Naive thymus-derived CD4-positive, alpha-beta T cell (primary cell): ENCODE results near the gene CDK5R2. TPM values are rescaled to one million over a fixed set of nuclear protein-coding genes. Genes with fewer than 3 reads are reported as not detected.

Experiments used
- ATAC-seq: fragments of 150-1000 bp; cut with Tn5 transposase; 2 replicates; pipeline ENCODE4 v1.10.0; 2021; ENCODE audit warnings: mild to moderate bottlenecking, moderate library complexity
- CTCF ChIA-PET: fragments of 350-600 bp; sonication (Branson Sonifier 250); formaldehyde crosslinking; loops from one replicate; lab custom pipeline; 2021; ENCODE audit warnings: antibody characterized with exemption; lab: Charles Lee
- POLR2A ChIA-PET: fragments of 350-600 bp; sonication (Branson Sonifier 250); formaldehyde crosslinking; loops from one replicate; lab custom pipeline; 2021; ENCODE audit warnings: antibody characterized with exemption, inconsistent platforms; lab: Charles Lee
- DNase-seq, 9 donors: peaks; one replicate each; pipeline versions ENCODE4 v3.0.0 to v3.0.0-alpha.2; 2020 to 2022; ENCODE audit warnings: mixed read lengths in 1 of 9
- H3K27ac ChIP-seq: one replicate; pipeline ENCODE4 v1.7.0; 2013; ENCODE audit warnings: mild to moderate bottlenecking, low read depth, low read length, moderate library complexity
- H3K27me3 ChIP-seq, 2 donors: one replicate each; pipeline ENCODE4 v1.7.0; 2013; ENCODE audit warnings: low read length in 2 of 2, mild to moderate bottlenecking in 2 of 2, moderate library complexity in 2 of 2; ENCODE audit not compliant: control insufficient read depth in 2 of 2, insufficient read depth in 2 of 2
- H3K36me3 ChIP-seq, 3 experiments: 1 replicate in 2 of 3; 2 replicates in 1 of 3; pipeline ENCODE4 v1.7.0; 2013; ENCODE audit warnings: low read length in 3 of 3, mild to moderate bottlenecking in 3 of 3, moderate library complexity in 1 of 3; ENCODE audit not compliant: insufficient read depth in 3 of 3, control insufficient read depth in 2 of 3
- H3K4me1 ChIP-seq, 2 donors: one replicate each; pipeline ENCODE4 v1.7.0; 2013; ENCODE audit warnings: low read length in 2 of 2, mild to moderate bottlenecking in 2 of 2, moderate library complexity in 1 of 2; ENCODE audit not compliant: control insufficient read depth in 2 of 2, insufficient read depth in 2 of 2
- H3K4me3 ChIP-seq: 2 replicates; pipeline ENCODE4 v1.7.0; 2013; ENCODE audit warnings: mild to moderate bottlenecking, low read length
- H3K9me3 ChIP-seq, 3 experiments: 1 replicate in 2 of 3; 2 replicates in 1 of 3; pipeline ENCODE4 v1.7.0; 2013; ENCODE audit warnings: low read length in 3 of 3; ENCODE audit not compliant: control insufficient read depth in 2 of 3
- H3K27ac Mint-ChIP-seq, 9 donors: one replicate each; pipeline ENCODE4 v1.8.0; 2020 to 2022; ENCODE audit warnings: mixed read lengths in 9 of 9, mild to moderate bottlenecking in 8 of 9, moderate library complexity in 5 of 9, inconsistent platforms in 2 of 9
- H3K27me3 Mint-ChIP-seq, 5 donors: one replicate each; pipeline ENCODE4 v1.8.0; 2021 to 2022; ENCODE audit warnings: mixed read lengths in 5 of 5, mild to moderate bottlenecking in 1 of 5
- H3K36me3 Mint-ChIP-seq, 5 donors: one replicate each; pipeline ENCODE4 v1.8.0; 2020 to 2022; ENCODE audit warnings: mixed read lengths in 5 of 5, mild to moderate bottlenecking in 3 of 5, inconsistent platforms in 1 of 5
- H3K4me1 Mint-ChIP-seq, 7 donors: one replicate each; pipeline ENCODE4 v1.8.0; 2020 to 2022; ENCODE audit warnings: mixed read lengths in 7 of 7, mild to moderate bottlenecking in 3 of 7, inconsistent platforms in 1 of 7
- H3K4me3 Mint-ChIP-seq, 10 donors: one replicate each; pipeline ENCODE4 v1.8.0; 2020 to 2022; ENCODE audit warnings: mild to moderate bottlenecking in 10 of 10, mixed read lengths in 10 of 10, moderate library complexity in 6 of 10, inconsistent platforms in 2 of 10
- H3K9me3 Mint-ChIP-seq, 11 donors: one replicate each; pipeline ENCODE4 v1.8.0; 2020 to 2022; ENCODE audit warnings: mixed read lengths in 11 of 11, mild to moderate bottlenecking in 4 of 11, inconsistent platforms in 1 of 11, moderate library complexity in 1 of 11
- intact Hi-C, 2 donors: fragments of 100-400 bp; cut with micrococcal nuclease; formaldehyde crosslinking; loops; one replicate each; pipeline ENCODE4 v1.15.1; 2023
- polyA plus RNA-seq, 2 donors: library from polyadenylated mRNA; unstranded; fragments of 300-500 nt; fragmentation: Illumina TruSeq; gene quantifications; one replicate each; pipeline ENCODE4 v1.2.3, GENCODE V29; 2021
- total RNA-seq, 6 experiments: library from RNA in 5 of 6; stranded (reverse) in 5 of 6; gene quantifications; 1 replicate in 5 of 6; 2 replicates in 1 of 6; pipeline ENCODE4 v1.2.3 and lab custom pipeline; 2021 to 2026

CDK5R2 gene
- total and polyA plus RNA-seq, 7 experiments from 2014 or later: not detected

DNA sequence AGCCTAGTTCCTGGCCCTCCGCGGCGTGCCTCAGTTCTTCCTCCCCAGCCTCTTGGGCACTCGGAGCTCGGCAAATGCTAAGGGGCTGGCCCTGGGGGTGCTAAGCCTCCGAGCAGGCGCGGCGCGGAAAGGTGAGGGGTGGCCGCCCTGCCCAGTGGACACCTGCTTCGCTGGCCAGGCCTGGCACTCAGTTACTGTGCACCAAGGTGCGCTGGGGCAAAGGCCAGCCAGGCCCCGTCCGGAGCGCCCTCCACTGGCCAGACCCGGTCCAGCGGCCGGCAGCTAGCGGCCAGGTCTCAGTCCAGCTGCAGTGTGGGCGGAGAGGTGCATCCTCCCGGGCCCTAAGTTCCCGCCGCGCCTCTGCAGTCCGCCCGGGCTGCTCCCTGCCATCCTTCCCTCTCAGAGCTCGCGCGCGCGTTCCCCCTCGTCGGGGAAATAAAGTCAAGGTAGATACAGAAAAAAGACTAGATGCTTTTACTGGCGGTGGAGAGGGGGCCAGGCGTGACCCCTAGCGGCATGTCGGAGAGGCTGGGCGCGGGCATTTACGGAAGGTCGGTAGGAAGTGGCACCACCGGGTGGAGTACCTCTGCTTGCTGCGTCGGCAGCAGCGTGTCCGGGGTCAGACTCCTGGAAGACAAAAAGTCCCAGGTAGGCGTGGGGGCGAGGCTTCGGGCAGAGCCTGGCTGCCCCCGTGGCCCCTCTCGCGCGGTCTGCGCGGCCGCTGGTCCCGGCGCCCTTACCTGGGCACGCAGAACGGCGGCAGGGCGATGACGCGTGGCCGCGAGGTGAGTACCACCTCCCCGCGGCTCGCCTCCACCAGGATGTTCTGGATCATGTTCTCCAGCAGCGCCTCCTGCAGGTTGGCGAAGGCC is 43.2 kb downstream of the CDK5R2 start:
- Histone ChIP-seq H3K9me3 (no peaks in the 10 kb centered on the region), H3K4me3 (peak overlapping the region; percentile 33), H3K27me3 (peaks cover 0 to 24% of the 10 kb centered on the region in 2 donors), H3K4me1 (peaks cover 12 to 13% of the 10 kb centered on the region in 2 donors), H3K36me3 (no peaks in the 10 kb centered on the region), H3K27ac (no peak overlapping the region)
- Mint-ChIP-seq H3K27ac (no peak overlapping the region), H3K4me3 (peak overlapping the region; percentile 14 to 85 (median 78)), H3K36me3 (peaks cover 0 to 3% (median 0%) of the 10 kb centered on the region in 5 donors), H3K4me1 (peaks cover 0 to 17% (median 13%) of the 10 kb centered on the region in 7 donors), H3K9me3 (peaks cover 0 to 4% (median 0%) of the 10 kb centered on the region in 11 donors), H3K27me3 (peaks cover 55 to 72% (median 69%) of the 10 kb centered on the region in 5 donors)
- intact Hi-C loops: loop anchor here in 1 of 2 donors (2.0 kb wide), 1 partner anchor 150 kb away; no protein-coding TSS in a partner anchor
- ATAC-seq (peak; percentile 61), DNase-seq (peak in 4 of 9 donors; percentile 33 to 40 (median 39))
- ChIA-PET POLR2A (no interaction called here), CTCF (no interaction called here)

DNA sequence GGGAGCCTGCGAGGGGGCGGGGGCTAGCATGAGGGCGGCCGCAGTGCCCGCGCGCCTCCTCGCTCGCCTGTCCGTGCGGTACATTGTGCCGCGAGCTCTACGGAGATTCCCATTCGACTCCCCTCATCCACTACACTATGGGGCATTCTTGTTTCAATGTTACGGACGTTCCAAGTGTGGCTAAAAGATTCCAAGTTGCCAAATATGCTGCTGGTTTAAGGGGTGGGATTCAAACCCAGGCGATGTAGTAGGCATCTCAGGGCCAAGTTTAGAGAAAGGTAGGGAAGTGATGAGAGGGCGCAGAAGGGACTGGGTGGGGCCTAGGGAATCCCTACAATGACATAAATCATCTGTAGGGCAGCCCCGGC is 43.8 kb downstream of the CDK5R2 start:
- Mint-ChIP-seq H3K9me3 (peaks cover 0 to 4% (median 0%) of the 10 kb centered on the region in 11 donors), H3K36me3 (peaks cover 0 to 3% (median 0%) of the 10 kb centered on the region in 5 donors), H3K27ac (no peak overlapping the region), H3K27me3 (peaks cover 56 to 70% (median 68%) of the 10 kb centered on the region in 5 donors), H3K4me1 (peaks cover 0 to 17% (median 13%) of the 10 kb centered on the region in 7 donors), H3K4me3 (peak overlapping the region in 9 of 10 donors; percentile 34 to 81 (median 67))
- Histone ChIP-seq H3K4me3 (no peak overlapping the region), H3K27me3 (peaks cover 0 to 24% of the 10 kb centered on the region in 2 donors), H3K27ac (no peak overlapping the region), H3K4me1 (peaks cover 12 to 13% of the 10 kb centered on the region in 2 donors), H3K36me3 (no peaks in the 10 kb centered on the region), H3K9me3 (no peaks in the 10 kb centered on the region)
- DNase-seq: no peak
- POLR2A ChIA-PET: no interaction called here
- intact Hi-C loops: loop anchor here in 1 of 2 donors (2.0 kb wide), 1 partner anchor 150 kb away; no protein-coding TSS in a partner anchor
- CTCF ChIA-PET: no interaction called here
- no peak for ATAC-seq

DNA sequence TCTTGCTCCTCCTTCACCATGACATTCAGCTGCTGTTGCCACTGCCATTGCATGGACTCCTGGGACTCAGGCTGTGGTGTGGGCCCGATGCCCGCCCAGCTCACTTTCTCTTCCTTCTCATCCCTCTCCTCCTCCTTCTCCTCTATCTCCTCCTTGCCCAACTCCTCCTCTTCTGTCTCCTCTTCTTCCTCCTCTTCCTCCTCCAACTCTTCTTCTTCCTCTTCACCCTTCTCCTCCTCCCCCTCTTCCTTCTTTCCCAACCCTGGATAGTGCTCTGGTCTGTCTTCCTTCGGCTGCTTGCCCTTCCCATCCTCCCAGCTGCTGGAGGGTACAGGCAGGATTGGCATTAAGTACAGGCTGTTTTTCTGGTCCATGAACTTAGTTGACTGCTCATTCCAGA is 44.5 kb downstream of the CDK5R2 start:
- Mint-ChIP-seq H3K9me3 (peaks cover 0 to 4% (median 0%) of the 10 kb centered on the region in 11 donors), H3K27ac (no peak overlapping the region), H3K4me3 (peak overlapping the region in 8 of 10 donors; percentile 25 to 81 (median 69)), H3K27me3 (peaks cover 54 to 71% (median 63%) of the 10 kb centered on the region in 5 donors), H3K36me3 (peaks cover 0 to 3% (median 0%) of the 10 kb centered on the region in 5 donors), H3K4me1 (peaks cover 0 to 17% (median 13%) of the 10 kb centered on the region in 7 donors)
- intact Hi-C loops: loop anchor here in 1 of 2 donors (2.0 kb wide), 1 partner anchor 151 kb away; no protein-coding TSS in a partner anchor
- Histone ChIP-seq H3K36me3 (no peaks in the 10 kb centered on the region), H3K9me3 (no peaks in the 10 kb centered on the region), H3K27ac (no peak overlapping the region), H3K4me1 (peaks cover 12 to 13% of the 10 kb centered on the region in 2 donors), H3K27me3 (peaks cover 0 to 24% of the 10 kb centered on the region in 2 donors), H3K4me3 (no peak overlapping the region)
- POLR2A ChIA-PET: no interaction called here
- DNase-seq (no peak), ATAC-seq (no peak)
- CTCF ChIA-PET: no interaction called here

DNA sequence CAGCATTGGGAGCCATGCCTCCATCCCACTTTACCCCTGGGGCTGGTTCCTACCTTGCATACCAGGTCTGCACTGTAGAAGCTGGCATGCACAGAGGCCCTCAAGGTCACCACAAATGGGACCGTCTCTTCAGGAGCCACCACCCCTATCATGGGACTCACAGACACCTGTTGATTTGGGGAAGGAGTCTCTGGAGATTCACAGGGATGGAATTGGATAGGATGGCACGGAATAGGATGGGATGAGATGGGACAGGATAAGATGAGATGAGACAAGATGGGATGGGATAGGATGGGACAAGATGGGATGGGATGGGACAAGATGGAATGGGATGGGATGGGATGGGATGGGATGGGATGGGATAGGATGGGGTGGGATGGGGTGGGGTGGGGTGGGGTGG is 49.8 kb downstream of the CDK5R2 start:
- Mint-ChIP-seq H3K36me3 (peaks cover 0 to 3% (median 0%) of the 10 kb centered on the region in 5 donors), H3K4me1 (no peaks in the 10 kb centered on the region), H3K4me3 (no peak overlapping the region), H3K27ac (no peak overlapping the region), H3K27me3 (peaks cover 23 to 68% (median 47%) of the 10 kb centered on the region in 5 donors), H3K9me3 (peaks cover 0 to 4% (median 0%) of the 10 kb centered on the region in 11 donors)
- Histone ChIP-seq H3K4me3 (no peak overlapping the region), H3K9me3 (no peaks in the 10 kb centered on the region), H3K36me3 (no peaks in the 10 kb centered on the region), H3K4me1 (no peaks in the 10 kb centered on the region), H3K27me3 (peaks cover 0 to 3% of the 10 kb centered on the region in 2 donors), H3K27ac (no peak overlapping the region)
- ChIA-PET POLR2A (no interaction called here), CTCF (no interaction called here)
- ATAC-seq (no peak), DNase-seq (no peak)
- intact Hi-C loops: no loop called here

DNA sequence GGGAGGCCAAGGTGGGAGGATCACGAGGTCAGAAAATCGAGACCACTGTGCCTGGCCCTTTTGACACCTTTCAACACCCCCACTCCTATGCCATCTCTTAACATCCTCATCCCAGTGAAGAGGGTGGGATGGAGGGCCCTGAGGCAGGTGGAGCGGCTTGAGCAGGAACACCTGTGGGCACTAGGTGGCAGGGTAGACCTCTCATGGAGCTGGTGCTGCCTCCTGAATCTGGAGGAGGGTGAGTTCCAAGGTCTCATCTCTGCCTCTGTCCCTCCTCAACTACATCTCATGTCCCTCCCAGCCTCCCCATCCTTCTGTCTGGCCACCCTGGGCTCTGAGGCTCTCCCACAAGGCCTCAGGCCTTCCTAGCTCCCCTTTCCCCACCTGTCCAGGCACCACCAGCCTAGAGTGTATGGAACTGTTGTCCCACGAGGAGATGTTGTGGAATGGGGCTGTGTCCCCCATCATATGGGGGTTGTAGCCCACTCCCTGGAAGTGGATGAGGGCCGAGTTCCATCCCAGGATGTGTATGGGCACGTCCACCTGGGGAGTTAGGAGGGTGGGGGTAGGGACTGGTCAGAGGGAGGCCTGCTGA is 50.8 kb downstream of the CDK5R2 start:
- Histone ChIP-seq H3K4me3 (no peak overlapping the region), H3K27ac (no peak overlapping the region), H3K27me3 (no peaks in the 10 kb centered on the region), H3K9me3 (no peaks in the 10 kb centered on the region), H3K4me1 (no peaks in the 10 kb centered on the region), H3K36me3 (no peaks in the 10 kb centered on the region)
- H3K27me3 Mint-ChIP-seq: peaks cover 15 to 61% (median 43%) of the 10 kb centered on the region in 5 donors
- ChIA-PET CTCF (interaction anchor here (0.5 to 1.3 kb wide), 4 partner anchors 13 to 827 kb away, joined by 3 to 6 read pairs (median 3); no protein-coding TSS in a partner anchor), POLR2A (no interaction called here)
- H3K27ac Mint-ChIP-seq: no peak overlapping the region
- intact Hi-C loops: no loop called here
- peaks cover 0 to 3% (median 0%) of the 10 kb centered on the region in 5 donors for H3K36me3 Mint-ChIP-seq
- DNase-seq (no peak), ATAC-seq (peak; percentile 45)
- H3K9me3 Mint-ChIP-seq: peaks cover 0 to 3% (median 0%) of the 10 kb centered on the region in 11 donors
- no peak overlapping the region for H3K4me3 Mint-ChIP-seq
- H3K4me1 Mint-ChIP-seq: no peaks in the 10 kb centered on the region

DNA sequence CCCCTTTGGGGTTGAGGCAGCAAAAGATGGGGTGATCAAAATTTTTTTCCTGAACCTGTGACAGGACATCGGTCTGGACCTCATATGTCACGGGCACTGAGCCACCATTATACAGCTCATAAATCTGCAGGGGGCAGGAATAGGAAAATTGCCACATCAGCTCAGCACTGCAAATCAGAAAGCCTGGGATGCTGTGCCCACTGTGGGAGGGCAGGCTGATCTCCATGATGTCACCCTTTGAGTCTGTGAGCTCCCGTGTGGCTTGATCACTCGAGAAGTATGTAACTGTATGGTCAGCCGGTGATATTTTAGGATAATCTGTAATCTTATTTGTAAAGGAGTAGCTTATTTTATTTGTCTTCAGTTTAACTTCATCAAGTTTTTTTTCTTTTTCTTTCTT is 51.4 kb downstream of the CDK5R2 start:
- Mint-ChIP-seq H3K36me3 (no peaks in the 10 kb centered on the region), H3K27ac (no peak overlapping the region), H3K4me1 (no peaks in the 10 kb centered on the region), H3K27me3 (peaks cover 9 to 54% (median 37%) of the 10 kb centered on the region in 5 donors), H3K9me3 (peaks cover 0 to 3% (median 0%) of the 10 kb centered on the region in 11 donors), H3K4me3 (no peak overlapping the region)
- DNase-seq (no peak), ATAC-seq (no peak)
- intact Hi-C loops: no loop called here
- no peak overlapping the region for H3K27ac ChIP-seq
- H3K4me3 ChIP-seq: no peak overlapping the region
- no peaks in the 10 kb centered on the region for H3K4me1 ChIP-seq
- ChIA-PET POLR2A (no interaction called here), CTCF (interaction anchor here (0.5 to 1.3 kb wide), 4 partner anchors 14 to 144 kb away, joined by 3 to 6 read pairs (median 3); no protein-coding TSS in a partner anchor)
- no peaks in the 10 kb centered on the region for H3K27me3 ChIP-seq
- H3K9me3 ChIP-seq: no peaks in the 10 kb centered on the region
- H3K36me3 ChIP-seq: no peaks in the 10 kb centered on the region
